ENCODE measurements around the gene ZNF516.

Gene ZNF516

GRCh38 chr18:76359909-76360308, 135.1 kb downstream of the ZNF516 start:
- DNase-seq (ENCODE audit: low read depth): no peak
- H3K4me3 ChIP-seq (ENCODE audit: low read length): no peak overlapping the region
- no peak for TF ChIP-seq CTCF (conservative IDR thresholded peaks at IDR 0.05; ENCODE audit: low read length)

GRCh38 chr18:76358774-76359173, 136.3 kb downstream of the ZNF516 start:
- no peak overlapping the region for H3K4me3 ChIP-seq (ENCODE audit: low read length)
- DNase-seq (ENCODE audit: low read depth): no peak
- TF ChIP-seq CTCF (conservative IDR thresholded peaks at IDR 0.05; ENCODE audit: low read length): no peak

GRCh38 chr18:76357585-76358260, 137.3 kb downstream of the ZNF516 start:
- no peak for TF ChIP-seq CTCF (conservative IDR thresholded peaks at IDR 0.05; ENCODE audit: low read length)
- peak; percentile 41 for DNase-seq (ENCODE audit: low read depth)
- no peak overlapping the region for H3K4me3 ChIP-seq (ENCODE audit: low read length)

GRCh38 chr18:76357174-76357573, 137.9 kb downstream of the ZNF516 start:
- no peak overlapping the region for H3K4me3 ChIP-seq (ENCODE audit: low read length)
- no peak for DNase-seq (ENCODE audit: low read depth)
- no peak for TF ChIP-seq CTCF (conservative IDR thresholded peaks at IDR 0.05; ENCODE audit: low read length)

DNA sequence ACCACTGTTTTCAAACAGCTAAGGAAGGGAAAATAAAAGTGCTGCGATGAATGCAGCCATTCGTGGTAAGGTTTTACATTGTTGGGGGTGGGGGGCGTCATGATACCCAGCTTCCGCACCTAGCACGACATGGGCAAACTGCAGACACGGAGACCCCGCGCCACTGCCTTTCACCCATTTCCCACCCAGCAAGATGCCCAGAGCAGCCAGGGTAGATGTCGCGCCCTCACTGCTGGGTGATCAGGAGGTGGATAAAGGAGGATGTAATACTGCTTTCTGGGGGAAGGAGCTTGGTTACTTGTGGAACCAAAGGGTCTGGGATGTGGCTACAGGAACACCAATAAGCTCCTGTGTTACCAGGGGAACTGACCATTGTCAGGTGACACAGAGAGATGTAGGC, 138.4 kb downstream of the ZNF516 start:
- H3K4me3 ChIP-seq (ENCODE audit: low read length): no peak overlapping the region
- TF ChIP-seq CTCF (conservative IDR thresholded peaks at IDR 0.05; ENCODE audit: low read length): no peak
- DNase-seq (ENCODE audit: low read depth): no peak

GRCh38 chr18:76354348-76354747, 140.7 kb downstream of the ZNF516 start:
- H3K4me3 ChIP-seq (ENCODE audit: low read length): no peak overlapping the region
- TF ChIP-seq CTCF (conservative IDR thresholded peaks at IDR 0.05; ENCODE audit: low read length): no peak
- DNase-seq (ENCODE audit: low read depth): peak; percentile 68

DNA sequence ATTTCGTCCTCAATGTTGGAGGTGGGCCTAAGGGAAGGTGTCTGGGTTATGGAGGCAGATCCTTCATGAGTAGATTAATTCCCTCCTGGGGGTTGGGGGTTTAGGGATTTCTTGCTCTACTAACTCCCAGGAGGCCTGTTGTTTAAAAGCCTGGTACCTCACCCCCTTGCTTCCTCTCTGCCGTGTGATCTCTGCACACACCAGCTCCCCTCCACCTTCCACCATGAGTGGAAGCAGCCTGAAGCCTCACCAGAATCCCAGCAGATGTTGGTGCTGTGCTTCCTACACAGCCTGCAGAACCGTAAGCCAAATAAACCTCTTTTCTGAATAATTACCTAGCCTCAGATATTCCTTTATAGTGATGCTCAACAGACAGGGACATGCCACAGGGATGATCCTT, 141.5 kb downstream of the ZNF516 start:
- no peak for TF ChIP-seq CTCF (conservative IDR thresholded peaks at IDR 0.05; ENCODE audit: low read length)
- no peak overlapping the region for H3K4me3 ChIP-seq (ENCODE audit: low read length)
- no peak for DNase-seq (ENCODE audit: low read depth)
